Endothelial cell of umbilical vein (primary cell): ENCODE data around the gene EXOC3.

ENCODE experiments used
- GATA2 ChIP-seq: IDR thresholded peaks from 2 replicates; pipeline ENCODE4 v1.7.0; 2011; ENCODE audit warnings: low read depth, mild to moderate bottlenecking, moderate library complexity, mixed read lengths, low read length; ENCODE audit not compliant: insufficient read length, insufficient read depth
- POLR2A ChIP-seq: IDR thresholded peaks from 2 replicates; pipeline ENCODE4 v1.6.1; 2012; ENCODE audit warnings: low read depth, mild to moderate bottlenecking, control low read depth, low read length
- POLR2AphosphoS5 ChIP-seq: IDR thresholded peaks from 2 replicates; pipeline ENCODE4 v1.6.1; 2012; ENCODE audit warnings: low read depth, mild to moderate bottlenecking, control low read depth, low read length, moderate library complexity; ENCODE audit not compliant: insufficient read depth
- TF ChIP-seq, protein P1 (sequence below), 2 donors: IDR thresholded peaks; 1 replicate in 1 of 2; 2 replicates in 1 of 2; pipeline ENCODE4 v1.5.1; 2011; ENCODE audit warnings: low read length in 2 of 2, mild to moderate bottlenecking in 2 of 2, moderate library complexity in 2 of 2, control low read depth in 1 of 2, inconsistent platforms in 1 of 2, low read depth in 1 of 2; ENCODE audit not compliant: insufficient read depth in 1 of 2; ENCODE audit errors: extremely low read depth in 1 of 2

DNA sequence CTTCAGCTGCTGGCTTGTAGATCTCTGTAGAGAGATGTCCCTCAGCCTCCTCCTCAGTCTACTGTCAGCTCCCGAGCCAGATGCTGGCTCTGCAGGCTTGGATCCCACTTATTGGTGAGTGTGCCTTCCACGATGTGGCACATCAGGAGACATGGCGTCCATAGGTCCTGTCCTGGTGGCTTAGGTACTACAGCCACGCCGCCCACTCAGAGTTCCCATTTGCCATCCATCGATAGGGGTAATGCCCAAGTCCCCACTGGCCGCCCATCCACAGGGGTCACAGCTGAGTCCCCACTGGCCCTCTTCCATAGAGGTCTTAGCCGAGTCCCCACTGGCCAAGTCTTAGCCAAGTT lies 17.3 kb downstream of the EXOC3 start:
- TF ChIP-seq GATA2 (no peak), POLR2A (no peak), POLR2AphosphoS5 (no peak)
- TF ChIP-seq, protein P1, sequence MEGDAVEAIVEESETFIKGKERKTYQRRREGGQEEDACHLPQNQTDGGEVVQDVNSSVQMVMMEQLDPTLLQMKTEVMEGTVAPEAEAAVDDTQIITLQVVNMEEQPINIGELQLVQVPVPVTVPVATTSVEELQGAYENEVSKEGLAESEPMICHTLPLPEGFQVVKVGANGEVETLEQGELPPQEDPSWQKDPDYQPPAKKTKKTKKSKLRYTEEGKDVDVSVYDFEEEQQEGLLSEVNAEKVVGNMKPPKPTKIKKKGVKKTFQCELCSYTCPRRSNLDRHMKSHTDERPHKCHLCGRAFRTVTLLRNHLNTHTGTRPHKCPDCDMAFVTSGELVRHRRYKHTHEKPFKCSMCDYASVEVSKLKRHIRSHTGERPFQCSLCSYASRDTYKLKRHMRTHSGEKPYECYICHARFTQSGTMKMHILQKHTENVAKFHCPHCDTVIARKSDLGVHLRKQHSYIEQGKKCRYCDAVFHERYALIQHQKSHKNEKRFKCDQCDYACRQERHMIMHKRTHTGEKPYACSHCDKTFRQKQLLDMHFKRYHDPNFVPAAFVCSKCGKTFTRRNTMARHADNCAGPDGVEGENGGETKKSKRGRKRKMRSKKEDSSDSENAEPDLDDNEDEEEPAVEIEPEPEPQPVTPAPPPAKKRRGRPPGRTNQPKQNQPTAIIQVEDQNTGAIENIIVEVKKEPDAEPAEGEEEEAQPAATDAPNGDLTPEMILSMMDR (IDR thresholded peaks at IDR 0.05; ENCODE audit: extremely low read depth in 1 of 2, insufficient read depth in 1 of 2, low read depth in 1 of 2, low read length in 2 of 2) = no peak
